Neural progenitor cell (in vitro differentiated cells): Measurements from ENCODE around the gene VEZT. TPM values are rescaled to one million over a fixed set of nuclear protein-coding genes. Genes with fewer than 3 reads are reported as not detected.

Experiments
- DNase-seq: peaks from one replicate; pipeline ENCODE4 v3.0.0-alpha.2; 2016; ENCODE audit warnings: low spot score
- H2AFZ ChIP-seq: fragments of 200-600 bp; sonication (generic); replicated peaks from 2 replicates; pipeline ENCODE4 v1.6.1; 2016; ENCODE audit warnings: antibody characterized with exemption
- H3F3A ChIP-seq: fragments of 200-600 bp; sonication (generic); 2 replicates; pipeline ENCODE4 v1.6.1; 2016; ENCODE audit warnings: antibody characterized with exemption, low read depth
- H3K27ac ChIP-seq: fragments of 200-600 bp; sonication (generic); 2 replicates; pipeline ENCODE4 v1.5.1; 2016; ENCODE audit warnings: mild to moderate bottlenecking
- H3K27me3 ChIP-seq: fragments of 200-600 bp; sonication (generic); 2 replicates; pipeline ENCODE4 v1.6.1; 2016; ENCODE audit warnings: mild to moderate bottlenecking, moderate library complexity
- H3K36me3 ChIP-seq: fragments of 200-600 bp; sonication (generic); 2 replicates; pipeline ENCODE4 v1.5.1; 2016
- H3K4me1 ChIP-seq: fragments of 200-600 bp; sonication (generic); 2 replicates; pipeline ENCODE4 v1.6.1; 2016; ENCODE audit warnings: mixed run types
- H3K4me2 ChIP-seq: fragments of 200-600 bp; sonication (generic); 2 replicates; pipeline ENCODE4 v1.6.1; 2016
- H3K4me3 ChIP-seq: fragments of 200-600 bp; sonication (generic); 2 replicates; pipeline ENCODE4 v1.5.1; 2016
- H3K79me2 ChIP-seq: fragments of 200-600 bp; sonication (generic); 2 replicates; pipeline ENCODE4 v1.6.1; 2016; ENCODE audit warnings: low read depth
- H3K9ac ChIP-seq: fragments of 200-600 bp; sonication (generic); 2 replicates; pipeline ENCODE4 v1.6.1; 2016
- H3K9me3 ChIP-seq: fragments of 200-600 bp; sonication (generic); 2 replicates; pipeline ENCODE4 v1.5.1; 2016; ENCODE audit warnings: low read depth
- H4K20me1 ChIP-seq: fragments of 200-600 bp; sonication (generic); 2 replicates; pipeline ENCODE4 v1.6.1; 2016; ENCODE audit warnings: low read depth
- H3K27ac Mint-ChIP-seq: 3 replicates; pipeline ENCODE4 v1.8.0; 2021; ENCODE audit warnings: mixed read lengths
- H3K27me3 Mint-ChIP-seq: 2 replicates; pipeline ENCODE4 v1.8.0; 2022; ENCODE audit warnings: low read depth, mild to moderate bottlenecking, inconsistent platforms, moderate library complexity, mixed read lengths; ENCODE audit not compliant: insufficient read depth
- H3K36me3 Mint-ChIP-seq: 3 replicates; pipeline ENCODE4 v1.8.0; 2021; ENCODE audit warnings: mixed read lengths
- H3K4me1 Mint-ChIP-seq: 3 replicates; pipeline ENCODE4 v1.8.0; 2021; ENCODE audit warnings: mixed read lengths
- H3K4me3 Mint-ChIP-seq: 3 replicates; pipeline ENCODE4 v1.8.0; 2021; ENCODE audit warnings: mild to moderate bottlenecking, moderate library complexity, mixed read lengths
- H3K9me3 Mint-ChIP-seq: 3 replicates; pipeline ENCODE4 v1.8.0; 2020; ENCODE audit warnings: mixed read lengths
- CTCF ChIP-seq: fragments of 200-600 bp; sonication (generic); IDR thresholded peaks from 2 replicates; pipeline ENCODE4 v1.5.1; 2017; ENCODE audit warnings: antibody characterized with exemption, mild to moderate bottlenecking
- EZH2 ChIP-seq: fragments of 200-600 bp; sonication (generic); IDR thresholded peaks from 2 replicates; pipeline ENCODE4 v1.6.1; 2017; ENCODE audit warnings: antibody characterized with exemption, mild to moderate bottlenecking, moderate library complexity
- EZH2phosphoT487 ChIP-seq: fragments of 200-600 bp; sonication (generic); IDR thresholded peaks from 2 replicates; pipeline ENCODE4 v1.6.1; 2017; ENCODE audit warnings: antibody characterized with exemption
- total RNA-seq: library from RNA; depleted of rRNA; stranded (reverse); fragments of >200 nt; gene quantifications from 2 replicates; pipeline ENCODE4 v1.2.3, GENCODE V29; 2015; ENCODE audit warnings: low replicate concordance

Gene VEZT
- total RNA-seq, 1 donor from 2014 or later = 126 TPM

DNA sequence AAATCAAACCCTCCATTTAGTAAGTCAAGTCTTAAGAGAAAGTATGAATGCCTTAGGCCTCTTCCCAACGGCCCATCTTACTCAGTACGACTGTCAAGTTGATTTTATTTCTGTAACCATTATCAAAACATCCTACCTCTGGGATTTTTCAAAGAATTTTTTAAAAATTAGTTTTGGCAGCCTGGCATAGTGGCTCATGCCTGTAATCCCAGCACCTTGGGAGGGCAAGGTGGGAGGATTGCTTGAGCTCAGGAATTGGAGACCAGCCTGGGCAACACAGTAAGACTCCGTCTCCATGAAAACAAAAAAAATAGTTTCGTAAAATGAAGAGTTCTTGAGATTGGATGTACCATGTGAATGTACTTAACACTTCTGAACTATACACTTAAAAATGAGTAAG, 4.5 kb upstream of the VEZT start:
- peaks cover 15% of the 10 kb centered on the region for H4K20me1 ChIP-seq

DNA sequence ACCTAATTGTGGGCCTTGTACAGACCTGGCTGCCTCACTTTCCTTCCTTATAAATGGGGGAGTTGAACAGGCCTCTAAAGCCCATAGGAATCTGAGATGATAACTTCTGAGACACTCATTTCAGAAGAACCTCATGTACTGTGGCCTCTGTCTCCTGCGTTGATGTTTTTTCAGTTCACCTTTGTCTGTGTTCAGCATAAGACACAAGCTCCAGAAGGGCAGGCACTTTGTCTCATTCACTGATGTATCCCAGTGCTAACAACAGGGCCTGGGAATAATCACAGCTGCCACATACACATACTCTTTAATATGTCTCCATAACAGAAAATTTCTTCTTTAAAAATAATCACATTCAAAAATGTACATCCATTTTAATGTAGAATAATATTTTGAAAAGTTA, 3.7 kb upstream of the VEZT start:
- Mint-ChIP-seq H3K36me3 (peaks cover 6% of the 10 kb centered on the region), H3K4me3 (no peak overlapping the region), H3K27me3 (no peaks in the 10 kb centered on the region), H3K27ac (no peak overlapping the region), H3K9me3 (no peaks in the 10 kb centered on the region), H3K4me1 (peaks cover 21% of the 10 kb centered on the region)
- Histone ChIP-seq H3K27me3 (no peaks in the 10 kb centered on the region), H3K4me3 (no peak overlapping the region), H4K20me1 (peaks cover 15% of the 10 kb centered on the region), H3K4me2 (peak overlapping the region; percentile 19), H3K27ac (no peak overlapping the region), H3K4me1 (peaks cover 22% of the 10 kb centered on the region), H3K9ac (no peak overlapping the region), H3K36me3 (no peaks in the 10 kb centered on the region), H3K9me3 (no peaks in the 10 kb centered on the region), H3K79me2 (peaks cover 89% of the 10 kb centered on the region), H3F3A (peaks cover 24% of the 10 kb centered on the region), H2AFZ (no peak overlapping the region)
- no peak for TF ChIP-seq EZH2
- TF ChIP-seq EZH2phosphoT487 = no peak
- no peak for TF ChIP-seq CTCF
- no peak for DNase-seq

More for the DNA sequence above, 4.5 kb upstream of the VEZT start:
- Histone ChIP-seq H3K9ac (no peak overlapping the region), H3K4me2 (no peak overlapping the region), H3K27me3 (no peaks in the 10 kb centered on the region), H2AFZ (no peak overlapping the region), H3K27ac (no peak overlapping the region), H3K79me2 (peaks cover 89% of the 10 kb centered on the region), H3F3A (peaks cover 21% of the 10 kb centered on the region), H3K4me1 (peaks cover 22% of the 10 kb centered on the region), H3K9me3 (no peaks in the 10 kb centered on the region), H3K36me3 (no peaks in the 10 kb centered on the region), H3K4me3 (no peak overlapping the region)
- Mint-ChIP-seq H3K27ac (no peak overlapping the region), H3K4me1 (peaks cover 19% of the 10 kb centered on the region), H3K9me3 (no peaks in the 10 kb centered on the region), H3K27me3 (no peaks in the 10 kb centered on the region), H3K36me3 (peaks cover 14% of the 10 kb centered on the region), H3K4me3 (no peak overlapping the region)
- DNase-seq = no peak
- TF ChIP-seq CTCF = no peak
- TF ChIP-seq EZH2 = no peak
- TF ChIP-seq EZH2phosphoT487 = no peak

- H3K4me1 Mint-ChIP-seq = peaks cover 23% of the 10 kb centered on the region
- TF ChIP-seq CTCF (no peak), EZH2 (no peak), EZH2phosphoT487 (no peak)
- H3K4me2 ChIP-seq = peak overlapping the region; percentile 19
- H3K4me1 ChIP-seq = peaks cover 27% of the 10 kb centered on the region
- H3K4me3 ChIP-seq = no peak overlapping the region
- no peaks in the 10 kb centered on the region for H3K27me3 ChIP-seq
- no peaks in the 10 kb centered on the region for H3K36me3 ChIP-seq
- H3K9ac ChIP-seq = no peak overlapping the region
- no peaks in the 10 kb centered on the region for H3K27me3 Mint-ChIP-seq
- H3F3A ChIP-seq = peaks cover 24% of the 10 kb centered on the region
- H4K20me1 ChIP-seq = peaks cover 19% of the 10 kb centered on the region
- no peak overlapping the region for H2AFZ ChIP-seq
- H3K79me2 ChIP-seq = peaks cover 91% of the 10 kb centered on the region
- H3K36me3 Mint-ChIP-seq = peaks cover 2% of the 10 kb centered on the region
- no peak overlapping the region for H3K4me3 Mint-ChIP-seq
- H3K9me3 Mint-ChIP-seq = no peaks in the 10 kb centered on the region
- no peaks in the 10 kb centered on the region for H3K9me3 ChIP-seq
- no peak for DNase-seq
- no peak overlapping the region for H3K27ac Mint-ChIP-seq
- H3K27ac ChIP-seq = no peak overlapping the region
Measured at GRCh38 chr12:95214466-95214865, 3.1 kb upstream of the VEZT start.
